Neural progenitor cell (in vitro differentiated cells): ENCODE measurements around the gene TMEM121. TPM values are rescaled to one million over a fixed set of nuclear protein-coding genes. Genes with fewer than 3 reads are reported as not detected.
"Not testable (repeated sequence)": the region's sequence is repeated elsewhere in the genome, so short reads cannot be mapped to it uniquely, and the experiment has no call there.

ENCODE experiments used
- DNase-seq: peaks from one replicate; pipeline ENCODE4 v3.0.0-alpha.2; 2016; ENCODE audit warnings: low spot score
- H2AFZ ChIP-seq: fragments of 200-600 bp; sonication (generic); replicated peaks from 2 replicates; pipeline ENCODE4 v1.6.1; 2016; ENCODE audit warnings: antibody characterized with exemption
- H3F3A ChIP-seq: fragments of 200-600 bp; sonication (generic); 2 replicates; pipeline ENCODE4 v1.6.1; 2016; ENCODE audit warnings: antibody characterized with exemption, low read depth
- H3K27ac ChIP-seq: fragments of 200-600 bp; sonication (generic); 2 replicates; pipeline ENCODE4 v1.5.1; 2016; ENCODE audit warnings: mild to moderate bottlenecking
- H3K27me3 ChIP-seq: fragments of 200-600 bp; sonication (generic); 2 replicates; pipeline ENCODE4 v1.6.1; 2016; ENCODE audit warnings: mild to moderate bottlenecking, moderate library complexity
- H3K36me3 ChIP-seq: fragments of 200-600 bp; sonication (generic); 2 replicates; pipeline ENCODE4 v1.5.1; 2016
- H3K4me1 ChIP-seq: fragments of 200-600 bp; sonication (generic); 2 replicates; pipeline ENCODE4 v1.6.1; 2016; ENCODE audit warnings: mixed run types
- H3K4me2 ChIP-seq: fragments of 200-600 bp; sonication (generic); 2 replicates; pipeline ENCODE4 v1.6.1; 2016
- H3K4me3 ChIP-seq: fragments of 200-600 bp; sonication (generic); 2 replicates; pipeline ENCODE4 v1.5.1; 2016
- H3K79me2 ChIP-seq: fragments of 200-600 bp; sonication (generic); 2 replicates; pipeline ENCODE4 v1.6.1; 2016; ENCODE audit warnings: low read depth
- H3K9ac ChIP-seq: fragments of 200-600 bp; sonication (generic); 2 replicates; pipeline ENCODE4 v1.6.1; 2016
- H3K9me3 ChIP-seq: fragments of 200-600 bp; sonication (generic); 2 replicates; pipeline ENCODE4 v1.5.1; 2016; ENCODE audit warnings: low read depth
- H4K20me1 ChIP-seq: fragments of 200-600 bp; sonication (generic); 2 replicates; pipeline ENCODE4 v1.6.1; 2016; ENCODE audit warnings: low read depth
- H3K27ac Mint-ChIP-seq: 3 replicates; pipeline ENCODE4 v1.8.0; 2021; ENCODE audit warnings: mixed read lengths
- H3K27me3 Mint-ChIP-seq: 2 replicates; pipeline ENCODE4 v1.8.0; 2022; ENCODE audit warnings: low read depth, mild to moderate bottlenecking, inconsistent platforms, moderate library complexity, mixed read lengths; ENCODE audit not compliant: insufficient read depth
- H3K36me3 Mint-ChIP-seq: 3 replicates; pipeline ENCODE4 v1.8.0; 2021; ENCODE audit warnings: mixed read lengths
- H3K4me1 Mint-ChIP-seq: 3 replicates; pipeline ENCODE4 v1.8.0; 2021; ENCODE audit warnings: mixed read lengths
- H3K4me3 Mint-ChIP-seq: 3 replicates; pipeline ENCODE4 v1.8.0; 2021; ENCODE audit warnings: mild to moderate bottlenecking, moderate library complexity, mixed read lengths
- H3K9me3 Mint-ChIP-seq: 3 replicates; pipeline ENCODE4 v1.8.0; 2020; ENCODE audit warnings: mixed read lengths
- CTCF ChIP-seq: fragments of 200-600 bp; sonication (generic); IDR thresholded peaks from 2 replicates; pipeline ENCODE4 v1.5.1; 2017; ENCODE audit warnings: antibody characterized with exemption, mild to moderate bottlenecking
- EZH2 ChIP-seq: fragments of 200-600 bp; sonication (generic); IDR thresholded peaks from 2 replicates; pipeline ENCODE4 v1.6.1; 2017; ENCODE audit warnings: antibody characterized with exemption, mild to moderate bottlenecking, moderate library complexity
- EZH2phosphoT487 ChIP-seq: fragments of 200-600 bp; sonication (generic); IDR thresholded peaks from 2 replicates; pipeline ENCODE4 v1.6.1; 2017; ENCODE audit warnings: antibody characterized with exemption
- total RNA-seq: library from RNA; depleted of rRNA; stranded (reverse); fragments of >200 nt; gene quantifications from 2 replicates; pipeline ENCODE4 v1.2.3, GENCODE V29; 2015; ENCODE audit warnings: low replicate concordance

The TMEM121 gene
- total RNA-seq, 1 donor from 2014 or later, result 0.90 TPM

- Mint-ChIP-seq H3K4me1 (no peaks in the 10 kb centered on the region), H3K9me3 (peaks cover 44% of the 10 kb centered on the region), H3K27ac (no peak overlapping the region), H3K27me3 (peaks cover 10% of the 10 kb centered on the region), H3K36me3 (peaks cover 2% of the 10 kb centered on the region), H3K4me3 (peak overlapping the region; percentile 7)
- Histone ChIP-seq H3K79me2 (no peaks in the 10 kb centered on the region), H3K36me3 (no peaks in the 10 kb centered on the region), H3F3A (peaks cover 12% of the 10 kb centered on the region), H3K27me3 (no peaks in the 10 kb centered on the region), H3K4me3 (no peak overlapping the region), H3K9me3 (peaks cover 3% of the 10 kb centered on the region), H4K20me1 (no peaks in the 10 kb centered on the region), H3K9ac (no peak overlapping the region), H3K4me1 (no peaks in the 10 kb centered on the region), H3K27ac (no peak overlapping the region), H2AFZ (no peak overlapping the region), H3K4me2 (no peak overlapping the region)
- no peak for TF ChIP-seq CTCF
- no peak for TF ChIP-seq EZH2
- TF ChIP-seq EZH2phosphoT487, result no peak
- no peak for DNase-seq
Observed at GRCh38 chr14:105568859-105569766, 42.7 kb downstream of the TMEM121 start.

DNA sequence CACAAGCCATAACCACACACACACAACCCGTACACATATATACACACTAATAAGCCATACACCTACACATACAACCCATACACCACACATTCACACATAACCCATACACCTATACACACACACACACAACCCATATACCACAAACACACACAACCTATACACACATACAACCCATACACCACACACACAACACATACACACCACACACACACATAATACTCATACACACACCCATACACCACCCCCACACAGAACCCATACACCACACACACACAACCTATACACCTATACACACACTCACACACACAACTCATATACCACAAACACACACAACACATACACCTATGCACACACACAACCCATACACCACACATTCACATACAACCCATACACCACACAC, 44.1 kb downstream of the TMEM121 start:
- Mint-ChIP-seq H3K27me3 (peaks cover 6% of the 10 kb centered on the region), H3K9me3 (peaks cover 39% of the 10 kb centered on the region), H3K4me1 (no peaks in the 10 kb centered on the region), H3K36me3 (peaks cover 2% of the 10 kb centered on the region), H3K4me3 (no peak overlapping the region), H3K27ac (no peak overlapping the region)
- no peak overlapping the region for H3K27ac ChIP-seq
- no peak for TF ChIP-seq CTCF
- TF ChIP-seq EZH2phosphoT487, result no peak
- TF ChIP-seq EZH2, result no peak
- no peak overlapping the region for H3K9ac ChIP-seq
- no peak overlapping the region for H3K4me3 ChIP-seq
- DNase-seq, result no peak
- peaks cover 12% of the 10 kb centered on the region for H3F3A ChIP-seq
- H3K4me2 ChIP-seq, result no peak overlapping the region
- H2AFZ ChIP-seq, result no peak overlapping the region
- H3K27me3 ChIP-seq, result no peaks in the 10 kb centered on the region
- H3K4me1 ChIP-seq, result no peaks in the 10 kb centered on the region
- H3K36me3 ChIP-seq, result no peaks in the 10 kb centered on the region
- no peaks in the 10 kb centered on the region for H3K79me2 ChIP-seq
- H3K9me3 ChIP-seq, result peaks cover 3% of the 10 kb centered on the region
- no peaks in the 10 kb centered on the region for H4K20me1 ChIP-seq

GRCh38 chr14:105571181-105571951, 45.0 kb downstream of the TMEM121 start:
- H3K4me1 ChIP-seq, DNase-seq, H3K36me3 Mint-ChIP-seq, H2AFZ ChIP-seq, H3K4me2 ChIP-seq, H3K27me3 Mint-ChIP-seq, H3K4me3 Mint-ChIP-seq, H3K9ac ChIP-seq, H3K9me3 ChIP-seq, H3K79me2 ChIP-seq, H3K36me3 ChIP-seq, H3K27me3 ChIP-seq, H4K20me1 ChIP-seq, H3K4me3 ChIP-seq, H3K4me1 Mint-ChIP-seq, H3K27ac Mint-ChIP-seq, H3K27ac ChIP-seq: not testable (repeated sequence)
- H3K9me3 Mint-ChIP-seq, result peaks cover 42% of the 10 kb centered on the region
- H3F3A ChIP-seq, result peaks cover 13% of the 10 kb centered on the region

GRCh38 chr14:105572063-105572462, 45.7 kb downstream of the TMEM121 start:
- Histone ChIP-seq H3K9me3 (peaks cover 11% of the 10 kb centered on the region), H3F3A (peaks cover 20% of the 10 kb centered on the region)
- H3K27me3 Mint-ChIP-seq, H3K27ac Mint-ChIP-seq, H3K4me1 Mint-ChIP-seq, H4K20me1 ChIP-seq, H3K27ac ChIP-seq, H3K36me3 Mint-ChIP-seq, H3K79me2 ChIP-seq, H3K27me3 ChIP-seq, H3K4me2 ChIP-seq, DNase-seq, H3K4me3 Mint-ChIP-seq, H3K36me3 ChIP-seq, H3K9ac ChIP-seq, H2AFZ ChIP-seq, H3K4me1 ChIP-seq, H3K4me3 ChIP-seq: not testable (repeated sequence)
- H3K9me3 Mint-ChIP-seq, result peaks cover 48% of the 10 kb centered on the region

DNA sequence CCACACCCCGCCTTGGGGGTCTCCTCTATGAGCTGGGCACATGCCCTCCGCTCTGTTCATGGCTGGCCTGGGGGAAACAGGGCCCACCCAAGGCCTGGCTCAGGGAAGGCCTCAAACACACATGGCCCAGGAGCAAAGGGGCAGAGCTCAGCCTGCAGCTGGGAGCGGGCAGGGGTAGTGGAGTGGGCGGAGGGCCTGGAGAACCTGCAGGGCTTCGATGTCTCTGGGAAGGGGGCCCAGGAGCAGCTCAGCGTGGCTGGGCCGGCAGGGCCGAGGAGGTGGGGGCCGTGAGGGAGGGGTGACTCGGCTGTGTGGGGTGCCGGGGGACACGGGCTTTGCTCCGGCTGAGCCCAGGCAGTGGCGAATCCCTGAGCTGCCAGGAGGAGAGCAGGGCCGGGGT, 47.5 kb downstream of the TMEM121 start:
- H2AFZ ChIP-seq, H3K4me3 Mint-ChIP-seq, H3K9ac ChIP-seq, H3K27ac ChIP-seq, DNase-seq, H3K36me3 Mint-ChIP-seq, H3K36me3 ChIP-seq, H3K4me3 ChIP-seq, H4K20me1 ChIP-seq, H3K4me2 ChIP-seq, H3K4me1 Mint-ChIP-seq, H3K4me1 ChIP-seq, H3K27ac Mint-ChIP-seq, H3K27me3 Mint-ChIP-seq, H3K27me3 ChIP-seq, H3K79me2 ChIP-seq: not testable (repeated sequence)
- H3K9me3 Mint-ChIP-seq, result peaks cover 49% of the 10 kb centered on the region
- peaks cover 17% of the 10 kb centered on the region for H3K9me3 ChIP-seq
- peaks cover 29% of the 10 kb centered on the region for H3F3A ChIP-seq

- H3K27ac Mint-ChIP-seq, H4K20me1 ChIP-seq, H3K4me1 Mint-ChIP-seq, H3K27ac ChIP-seq, H3K4me3 Mint-ChIP-seq, H3K4me3 ChIP-seq, H3K36me3 ChIP-seq, H3K27me3 Mint-ChIP-seq, H3K9ac ChIP-seq, H3K4me1 ChIP-seq, H3K36me3 Mint-ChIP-seq, H3K79me2 ChIP-seq, H3K4me2 ChIP-seq, H3K27me3 ChIP-seq, H2AFZ ChIP-seq, DNase-seq: not testable (repeated sequence)
- H3K9me3 ChIP-seq, result peaks cover 17% of the 10 kb centered on the region
- peaks cover 43% of the 10 kb centered on the region for H3K9me3 Mint-ChIP-seq
- peaks cover 25% of the 10 kb centered on the region for H3F3A ChIP-seq
Observed at GRCh38 chr14:105574411-105574810, 48.0 kb downstream of the TMEM121 start.
